ENCODE data around the gene RAB3A.

Gene RAB3A

GRCh38 chr19:18192673-18193387 is 11.0 kb downstream of the RAB3A start, which contains the start of gene MPV17L2 (continued):
- no peak for TF ChIP-seq TSHZ1 (tag by site-specific recombination; IDR thresholded peaks at IDR 0.05; ENCODE audit: borderline replicate concordance)
- no peak for TF ChIP-seq ATF2 (tag by site-specific recombination; IDR thresholded peaks at IDR 0.05; ENCODE audit: low read depth)
- no peak for TF ChIP-seq REPIN1 (tag by site-specific recombination; IDR thresholded peaks at IDR 0.05; ENCODE audit: low read depth)
- no peak; the same call in 1 of the 2 replicates for TF ChIP-seq ZNF341 (tag by site-specific recombination; IDR thresholded peaks at IDR 0.05; ENCODE audit: low read depth)
- TF ChIP-seq ZNF776 (tag by site-specific recombination; IDR thresholded peaks at IDR 0.05; ENCODE audit: borderline replicate concordance), result no peak
- TF ChIP-seq ZNF19 (tag by site-specific recombination; IDR thresholded peaks at IDR 0.05; ENCODE audit: low read depth), result no peak
- no peak for TF ChIP-seq PRDM10 (tag by site-specific recombination; IDR thresholded peaks at IDR 0.05)
- TF ChIP-seq ZNF473 (tag by site-specific recombination; IDR thresholded peaks at IDR 0.05), result no peak
- TF ChIP-seq ZNF311 (tag by site-specific recombination; IDR thresholded peaks at IDR 0.05; ENCODE audit: borderline replicate concordance), result no peak
- TF ChIP-seq KLF16 (tag by site-specific recombination; IDR thresholded peaks at IDR 0.05), result no peak
- no peak for TF ChIP-seq WT1 (tag by site-specific recombination; IDR thresholded peaks at IDR 0.05)
- no peak for TF ChIP-seq ZNF292 (tag by site-specific recombination; IDR thresholded peaks at IDR 0.05; ENCODE audit: borderline replicate concordance, low read depth)
- no peak for TF ChIP-seq ZNF266 (tag by site-specific recombination; IDR thresholded peaks at IDR 0.05; ENCODE audit: low read depth)
- no peak for TF ChIP-seq ZNF324 (tag by site-specific recombination; IDR thresholded peaks at IDR 0.05)
- no peak for TF ChIP-seq ZNF404 (tag by site-specific recombination; IDR thresholded peaks at IDR 0.05)
- no peak for TF ChIP-seq ZNF239 (tag by site-specific recombination; IDR thresholded peaks at IDR 0.05)
- TF ChIP-seq ZNF629 (tag by site-specific recombination; IDR thresholded peaks at IDR 0.05), result peak; percentile 34; the same call in 1 of the 2 replicates
- TF ChIP-seq ZNF585B (tag by site-specific recombination; IDR thresholded peaks at IDR 0.05), result no peak
- TF ChIP-seq IKZF3 (tag by site-specific recombination; IDR thresholded peaks at IDR 0.05), result peak; percentile 81
- no peak for TF ChIP-seq BCL6B (tag by site-specific recombination; IDR thresholded peaks at IDR 0.05)
- TF ChIP-seq ZNF707 (tag by site-specific recombination; IDR thresholded peaks at IDR 0.05), result no peak
- no peak for TF ChIP-seq ZNF221 (tag by site-specific recombination; IDR thresholded peaks at IDR 0.05; ENCODE audit: borderline replicate concordance)
- no peak for TF ChIP-seq MEIS1 (CRISPR knock-in tag; IDR thresholded peaks at IDR 0.05; ENCODE audit: borderline replicate concordance)
- no peak for TF ChIP-seq ZNF223 (tag by site-specific recombination; IDR thresholded peaks at IDR 0.05)
- TF ChIP-seq FEZF1 (tag by site-specific recombination; IDR thresholded peaks at IDR 0.05), result no peak
- no peak for TF ChIP-seq OVOL3 (tag by site-specific recombination; IDR thresholded peaks at IDR 0.05)
- TF ChIP-seq ZNF155 (tag by site-specific recombination; IDR thresholded peaks at IDR 0.05), result no peak
- TF ChIP-seq KLF1 (tag by site-specific recombination; IDR thresholded peaks at IDR 0.05), result peak; percentile 17; the same call in 1 of the 2 replicates
- TF ChIP-seq ZNF174 (tag by site-specific recombination; IDR thresholded peaks at IDR 0.05), result no peak
- TF ChIP-seq CTCF (tag by site-specific recombination; IDR thresholded peaks at IDR 0.05), result no peak

All from HEK293 (cell line).